ENCODE results near the gene C4orf50.

The C4orf50 gene

GRCh38 chr4:5889002-5889696, 129.1 kb downstream of the C4orf50 start:
- DNase-seq (ENCODE audit: low read depth): no peak

GRCh38 chr4:5888222-5889001, 129.8 kb downstream of the C4orf50 start:
- no peak for DNase-seq (ENCODE audit: low read depth)

- no peak for DNase-seq (ENCODE audit: low read depth)
Observed at GRCh38 chr4:5887361-5888221, 130.6 kb downstream of the C4orf50 start.

DNA sequence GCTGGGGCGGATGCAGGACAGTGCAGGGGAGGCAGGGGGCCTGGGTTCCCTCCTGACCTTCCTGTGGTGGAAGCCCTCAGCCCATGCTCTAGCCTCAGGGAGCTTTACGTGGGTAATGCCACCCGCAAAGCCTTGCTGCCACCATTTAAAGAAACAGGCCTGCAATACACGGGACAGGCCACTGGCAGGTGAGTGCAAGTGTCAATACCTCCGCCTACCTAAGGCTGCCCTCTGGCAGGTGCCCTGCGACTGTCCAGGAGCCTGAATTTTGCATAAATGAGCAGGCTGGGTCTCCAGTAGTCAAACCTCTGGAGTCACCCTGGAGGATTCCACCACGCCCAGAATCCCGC, 131.2 kb downstream of the C4orf50 start:
- no peak for DNase-seq (ENCODE audit: low read depth)

DNA sequence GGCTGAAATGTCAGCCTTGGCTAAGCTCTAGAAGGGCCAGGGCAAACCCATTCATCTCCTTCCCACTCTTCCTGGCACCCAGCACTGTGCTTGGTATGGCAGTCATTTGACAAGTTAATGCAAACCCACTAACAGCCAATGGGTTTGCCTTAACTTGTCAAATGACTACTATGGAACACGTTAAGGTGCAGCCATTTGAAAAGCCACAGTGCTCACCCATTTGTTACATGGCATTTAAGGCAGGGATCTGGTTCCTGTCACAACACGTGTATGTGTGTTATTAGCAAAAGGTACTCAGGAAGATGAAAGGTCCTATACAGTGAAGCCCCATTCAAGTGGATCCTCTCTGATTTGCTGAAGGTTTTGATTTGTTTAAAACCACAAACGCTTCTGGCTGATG, 132.5 kb downstream of the C4orf50 start:
- no peak for DNase-seq (ENCODE audit: low read depth)

- DNase-seq (ENCODE audit: low read depth): no peak
Observed at GRCh38 chr4:5884796-5885195, 133.4 kb downstream of the C4orf50 start.

- DNase-seq (ENCODE audit: low read depth): no peak
Observed at GRCh38 chr4:5883916-5884315, 134.3 kb downstream of the C4orf50 start.

DNA sequence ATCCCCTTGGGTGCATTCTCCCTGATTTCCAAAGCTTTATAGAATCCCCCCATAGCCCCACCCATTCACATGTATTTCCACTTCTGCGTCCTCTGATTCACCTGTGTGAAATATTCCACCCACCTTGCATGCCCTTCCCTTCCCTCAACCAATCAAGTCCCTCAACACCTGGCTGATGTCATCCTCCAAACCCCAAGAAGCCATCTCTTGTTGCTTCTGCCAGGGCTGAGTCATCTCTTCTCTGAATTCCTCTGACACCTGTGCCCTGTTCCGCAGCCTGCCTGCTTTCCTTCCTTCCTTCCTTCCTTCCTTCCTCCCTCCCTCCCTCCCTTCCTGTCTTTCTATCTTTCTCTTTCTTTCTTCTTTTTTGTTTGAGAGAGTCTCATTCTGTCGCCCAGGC, 135.3 kb downstream of the C4orf50 start:
- no peak for DNase-seq (ENCODE audit: low read depth)

GRCh38 chr4:5881340-5881739, 136.9 kb downstream of the C4orf50 start:
- DNase-seq (ENCODE audit: low read depth): no peak

- no peak for DNase-seq (ENCODE audit: low read depth)
Observed at GRCh38 chr4:5878359-5878758, 139.9 kb downstream of the C4orf50 start.

- DNase-seq (ENCODE audit: low read depth): no peak
Observed at GRCh38 chr4:5877392-5877791, 140.8 kb downstream of the C4orf50 start.

DNA sequence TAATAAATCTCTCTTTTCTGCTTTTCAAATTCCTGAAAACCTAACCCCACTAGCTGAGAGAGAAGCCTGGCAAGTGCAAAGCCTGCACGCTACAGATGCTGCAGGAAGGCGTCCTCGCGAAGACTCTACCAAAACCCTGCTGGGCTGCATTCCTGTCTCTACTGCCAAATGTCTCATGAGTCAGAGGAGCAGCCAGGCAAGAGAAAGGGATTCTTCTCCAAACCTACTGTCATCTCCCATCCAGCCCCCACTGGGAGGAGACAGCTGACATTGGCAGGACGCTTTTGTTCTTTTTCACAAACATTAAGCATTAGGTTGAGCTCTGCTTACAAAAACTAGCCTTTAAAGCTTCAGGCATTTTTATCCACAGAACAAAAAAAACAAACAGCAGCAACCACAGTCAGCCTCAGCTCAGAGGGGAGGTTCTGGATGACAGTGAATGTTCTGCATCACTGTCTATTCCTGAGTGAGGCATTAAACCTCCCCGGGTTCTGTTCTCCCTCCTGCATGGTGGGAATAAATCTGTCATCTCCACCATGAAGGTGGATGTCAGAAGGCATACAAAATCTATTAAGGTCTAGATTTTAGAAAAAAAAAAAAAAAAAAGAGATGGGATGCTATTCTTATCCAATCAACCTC, 143.3 kb downstream of the C4orf50 start:
- DNase-seq (ENCODE audit: low read depth): no peak

DNA sequence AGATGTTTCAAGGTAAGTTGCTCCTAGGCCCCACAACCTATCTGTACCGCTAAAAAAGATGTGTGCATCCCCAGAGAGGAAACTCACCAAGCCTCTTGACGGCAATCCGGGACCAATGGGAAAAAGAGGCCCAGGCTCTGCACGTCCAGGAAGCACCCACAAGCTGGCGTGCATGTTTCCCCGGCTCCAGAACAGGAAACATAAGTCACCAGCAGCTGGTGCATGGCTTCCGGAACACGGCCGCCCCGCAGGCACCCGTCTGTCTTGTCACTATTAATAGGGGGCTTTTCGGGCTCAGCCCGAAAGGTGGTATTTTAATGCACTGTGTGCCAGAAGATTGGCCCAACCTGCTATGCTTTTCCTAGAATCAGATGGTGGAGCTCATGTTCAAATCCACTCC, 147.5 kb downstream of the C4orf50 start:
- DNase-seq (ENCODE audit: low read depth): no peak

GRCh38 chr4:5869966-5870619, 148.1 kb downstream of the C4orf50 start:
- no peak for DNase-seq (ENCODE audit: low read depth)

GRCh38 chr4:5867866-5868265, 150.4 kb downstream of the C4orf50 start:
- no peak for DNase-seq (ENCODE audit: low read depth)

DNA sequence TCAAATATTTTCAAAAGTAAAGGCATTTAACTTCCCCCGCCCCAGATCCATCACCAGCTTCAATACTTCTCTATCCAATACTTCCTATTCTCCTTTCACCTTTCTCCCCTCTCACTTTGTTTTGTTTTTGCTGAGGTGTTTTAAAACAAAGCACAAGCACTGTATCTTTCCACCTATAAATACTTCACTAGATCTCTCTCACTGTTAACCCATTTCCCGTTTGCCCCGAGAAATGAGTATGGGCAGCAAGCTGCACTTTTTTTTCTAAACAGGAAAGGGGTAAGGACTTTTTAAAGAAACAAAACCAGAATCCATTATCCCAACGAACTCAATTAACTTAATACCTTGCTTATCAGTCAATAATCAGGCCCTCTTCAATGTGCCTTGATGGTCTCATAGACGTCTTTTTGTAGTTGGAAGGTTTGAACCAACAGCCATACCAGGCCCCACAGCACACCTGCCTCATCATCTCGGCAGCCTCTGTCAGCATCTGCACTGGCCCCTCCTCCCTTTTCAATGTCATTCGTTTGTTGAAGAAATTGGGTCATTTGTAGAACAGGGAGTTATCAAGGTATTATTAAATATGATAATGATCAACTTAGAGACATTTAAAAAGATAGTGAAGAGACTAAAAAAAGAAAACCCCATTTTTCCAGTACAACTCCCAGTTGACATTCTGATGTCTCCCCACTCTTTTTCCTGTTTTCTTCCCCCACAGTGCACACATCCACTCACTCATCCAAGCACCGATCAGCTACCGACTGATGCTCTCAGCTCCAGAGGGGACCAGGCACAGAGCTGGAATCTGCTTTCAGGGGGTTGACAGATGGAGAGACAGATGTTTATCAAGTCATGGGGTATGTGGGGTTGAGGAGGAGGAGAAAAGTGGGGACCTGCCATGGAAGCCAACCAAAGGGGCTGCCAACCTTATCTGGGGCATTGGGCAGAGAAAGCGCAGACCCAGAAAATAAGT, 151.1 kb downstream of the C4orf50 start:
- no peak for DNase-seq (ENCODE audit: low read depth)

GRCh38 chr4:5865896-5866599, 152.2 kb downstream of the C4orf50 start:
- no peak for DNase-seq (ENCODE audit: low read depth)

- DNase-seq (ENCODE audit: low read depth): no peak
Observed at GRCh38 chr4:5863461-5864113, 154.6 kb downstream of the C4orf50 start.

- no peak for DNase-seq (ENCODE audit: low read depth)
Observed at GRCh38 chr4:5858020-5858769, 160.0 kb downstream of the C4orf50 start.

All from stimulated activated CD8-positive, alpha-beta memory T cell treated with anti-CD3 and anti-CD28 coated beads, Interleukin-15, amount 100 ng/mL, for 1 hour (primary cell).